ELF-1 (cell line): ENCODE data around the gene PARD3.
"Not testable (repeated sequence)": the region's sequence is repeated elsewhere in the genome, so short reads cannot be mapped to it uniquely, and the experiment has no call there.

Experiments
- DNase-seq: peaks from one replicate; pipeline ENCODE4 v3.0.0-alpha.2; 2016; ENCODE audit warnings: low read depth, low spot score

PARD3 gene

DNA sequence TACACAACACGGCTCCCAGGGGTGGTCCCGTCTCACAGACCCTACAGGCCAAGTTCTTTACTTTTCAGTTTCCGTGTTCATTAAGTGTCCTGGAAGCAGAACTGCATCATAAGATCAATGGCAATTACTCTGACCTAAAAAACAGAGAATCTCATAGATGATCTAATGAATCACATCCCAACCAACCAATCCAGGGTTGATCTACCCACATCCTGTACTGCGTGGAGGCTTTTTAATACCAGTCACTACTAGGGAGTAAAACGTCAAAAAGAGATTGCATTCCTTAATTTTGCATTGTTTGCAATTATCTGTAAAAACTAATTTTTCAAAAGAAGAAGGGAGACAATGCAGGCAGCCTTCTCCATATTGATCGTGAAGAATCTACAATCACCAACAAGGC lies 72.6 kb downstream of the PARD3 start:
- no peak for DNase-seq

DNA sequence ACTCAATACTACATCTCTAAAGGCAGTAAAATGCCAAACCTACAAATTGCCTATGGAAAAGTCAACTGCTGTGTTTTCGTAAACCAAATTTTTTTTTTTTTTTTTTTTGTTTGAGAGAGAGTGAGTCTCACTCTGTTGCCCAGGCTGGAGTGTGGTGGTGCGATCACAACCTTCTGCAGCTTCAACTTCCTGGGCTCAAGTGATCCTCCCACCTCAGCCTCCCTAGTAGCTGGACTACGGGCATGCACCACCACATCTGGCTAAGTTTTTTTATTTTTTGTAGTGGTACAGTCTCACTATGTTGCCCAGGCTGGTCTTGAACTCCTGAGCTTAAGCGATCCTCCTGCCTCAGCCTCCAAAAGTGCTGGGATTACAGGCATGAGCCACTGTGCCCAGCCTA lies 74.0 kb downstream of the PARD3 start:
- not testable (repeated sequence) for DNase-seq

DNA sequence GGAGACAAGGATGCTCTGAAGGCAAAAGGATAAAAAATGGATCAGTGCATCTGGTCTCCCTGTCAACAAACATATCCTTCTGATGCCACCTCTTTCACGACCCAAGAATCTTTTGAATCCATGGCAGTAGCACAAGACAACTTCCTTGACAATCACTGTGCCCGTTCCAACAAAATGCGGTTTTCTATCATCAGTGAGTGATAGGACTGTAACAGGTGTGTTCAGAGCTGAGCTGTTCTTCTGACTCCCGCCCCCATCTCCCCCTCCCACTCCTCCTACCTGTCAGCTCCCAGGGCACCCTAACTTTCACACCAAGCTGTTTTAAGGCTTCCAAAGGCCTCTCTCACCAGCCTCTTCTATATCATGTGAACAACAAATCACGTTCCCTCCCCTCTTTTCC lies 74.8 kb downstream of the PARD3 start:
- no peak for DNase-seq

DNA sequence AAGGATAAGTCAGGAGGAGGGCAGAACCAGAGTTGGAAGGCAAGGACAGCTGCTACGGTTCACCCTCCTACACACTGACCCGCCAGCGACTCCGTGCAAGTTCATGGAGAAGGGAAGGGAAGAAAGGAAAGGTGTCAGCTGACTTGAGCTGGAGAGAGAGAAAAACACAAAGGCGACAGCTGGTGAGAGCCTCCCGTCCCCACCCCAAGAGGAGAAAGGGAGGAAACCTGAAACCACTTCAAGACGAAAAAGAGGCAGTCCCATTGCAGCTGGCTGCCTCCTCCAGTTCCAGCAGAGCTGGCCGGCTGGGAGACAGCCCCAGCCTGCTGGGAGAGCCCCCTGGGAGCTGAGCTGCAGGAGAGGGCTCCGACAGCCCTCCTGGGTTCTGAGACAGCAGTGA lies 75.2 kb downstream of the PARD3 start:
- peak; percentile 92 for DNase-seq

DNA sequence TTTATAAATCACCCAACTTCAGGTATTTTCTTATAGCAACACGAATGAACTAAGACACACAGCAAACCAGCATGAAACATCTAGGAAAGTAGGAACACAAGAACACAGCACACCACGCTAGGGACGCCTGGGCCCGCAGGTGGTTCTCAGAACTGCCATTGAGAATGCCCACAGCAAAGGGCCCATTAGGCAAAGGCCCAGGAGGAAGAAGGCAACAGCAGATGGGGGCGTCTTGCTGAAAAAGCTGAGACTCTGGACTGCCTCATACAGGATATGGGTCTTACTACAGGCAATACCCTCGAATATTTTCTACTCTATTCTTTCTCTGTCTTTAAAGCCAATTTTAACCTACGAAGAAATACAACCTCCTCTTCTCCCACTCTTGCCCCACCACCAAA lies 77.3 kb downstream of the PARD3 start:
- no peak for DNase-seq

DNA sequence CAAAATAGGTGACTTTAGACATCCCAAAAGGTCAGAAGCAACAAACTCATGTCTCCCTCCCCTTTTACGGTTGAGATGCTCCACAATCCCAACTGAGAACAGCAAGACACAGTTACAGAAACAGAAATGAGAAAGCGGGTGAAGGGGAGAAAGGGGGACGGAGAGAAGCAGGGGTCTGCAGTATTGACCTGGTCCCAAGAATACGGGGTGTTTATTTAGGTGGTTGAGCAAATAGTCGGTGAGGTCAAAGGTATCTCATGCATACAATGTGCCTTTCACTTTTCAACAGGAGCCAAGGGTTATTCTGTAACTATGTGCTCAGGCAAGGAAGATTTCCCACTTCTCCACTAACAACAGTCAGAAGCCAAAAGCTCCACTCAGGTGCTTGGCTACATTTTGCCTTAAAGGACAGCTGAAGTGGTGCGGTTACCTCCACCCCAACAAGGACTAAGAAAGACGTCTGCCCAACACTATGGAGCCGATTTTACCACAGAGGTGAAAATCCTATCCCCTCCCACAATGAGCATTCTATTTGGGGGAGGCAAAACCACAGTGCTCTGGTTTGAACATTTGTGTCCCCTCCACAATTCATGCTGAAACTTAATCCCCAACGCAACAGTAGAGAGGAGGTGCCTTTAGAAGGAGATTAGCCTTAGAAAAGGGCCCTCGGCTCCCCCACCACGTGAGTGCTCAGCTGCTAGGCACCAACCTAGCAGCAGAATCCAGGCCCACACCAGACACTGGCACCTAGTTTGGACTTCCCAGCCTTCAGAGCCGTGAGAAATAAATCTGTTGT lies 77.9 kb downstream of the PARD3 start:
- DNase-seq = no peak

- DNase-seq = no peak
Observed at GRCh38 chr10:34734918-34735317, 80.2 kb downstream of the PARD3 start.

- DNase-seq = no peak
Observed at GRCh38 chr10:34732926-34733325, 82.2 kb downstream of the PARD3 start.

DNA sequence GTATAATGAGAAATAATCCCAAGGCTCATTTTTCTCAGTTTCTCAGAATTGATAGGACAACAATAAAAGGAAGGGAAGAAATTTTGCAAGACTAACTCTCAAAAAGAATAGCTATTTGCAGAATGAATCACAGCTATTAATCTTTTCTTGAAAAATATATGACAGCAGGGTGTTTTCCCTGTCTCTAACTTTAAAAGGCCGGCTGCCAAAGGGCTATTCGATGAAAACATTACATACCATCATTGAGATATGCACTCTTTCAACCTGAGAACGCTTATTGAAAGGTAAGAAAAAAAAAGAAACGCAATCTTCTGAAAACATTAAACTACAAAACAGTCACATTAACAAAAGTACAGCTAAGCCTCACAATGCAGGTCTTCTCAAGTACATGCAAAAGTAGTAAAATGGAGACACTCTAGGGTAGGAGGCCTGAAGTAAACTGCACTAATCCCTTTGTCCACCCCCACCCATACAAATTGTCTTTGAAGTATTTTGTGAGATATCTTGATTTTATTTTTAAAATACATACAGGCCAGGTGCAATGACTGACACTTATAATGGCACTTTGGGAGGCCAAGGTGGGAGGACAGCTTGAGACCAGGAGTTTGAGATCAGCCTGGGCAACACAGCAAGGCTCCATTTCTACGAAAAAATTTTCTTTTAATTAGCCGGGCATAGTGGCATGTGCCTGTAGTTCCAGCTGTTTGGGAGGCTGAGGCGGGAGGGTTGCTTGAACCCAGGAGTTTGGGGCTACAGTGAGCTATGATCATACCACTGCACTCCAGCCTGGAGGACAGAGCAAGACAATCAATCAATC lies 83.0 kb downstream of the PARD3 start:
- DNase-seq = no peak

DNA sequence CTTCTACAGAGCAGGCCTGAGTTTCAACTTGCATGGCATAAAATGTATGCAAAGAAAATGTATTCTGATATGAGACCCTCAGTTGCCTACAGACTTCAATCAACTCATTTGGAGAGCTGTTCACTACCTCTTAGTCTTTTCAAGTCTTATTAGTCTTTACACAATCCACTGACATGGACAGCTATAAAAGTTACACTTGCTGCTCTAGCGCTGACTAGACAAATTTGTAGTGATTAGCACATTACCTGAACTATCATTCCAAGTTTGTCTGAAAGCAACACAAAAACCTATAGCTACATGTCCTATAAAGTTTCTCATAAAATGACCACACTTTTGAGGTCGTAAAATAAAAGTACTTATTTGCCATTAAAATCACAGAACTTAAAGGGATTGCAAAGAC lies 83.9 kb downstream of the PARD3 start:
- no peak for DNase-seq

GRCh38 chr10:34730726-34731125 lies 84.4 kb downstream of the PARD3 start:
- no peak for DNase-seq

DNA sequence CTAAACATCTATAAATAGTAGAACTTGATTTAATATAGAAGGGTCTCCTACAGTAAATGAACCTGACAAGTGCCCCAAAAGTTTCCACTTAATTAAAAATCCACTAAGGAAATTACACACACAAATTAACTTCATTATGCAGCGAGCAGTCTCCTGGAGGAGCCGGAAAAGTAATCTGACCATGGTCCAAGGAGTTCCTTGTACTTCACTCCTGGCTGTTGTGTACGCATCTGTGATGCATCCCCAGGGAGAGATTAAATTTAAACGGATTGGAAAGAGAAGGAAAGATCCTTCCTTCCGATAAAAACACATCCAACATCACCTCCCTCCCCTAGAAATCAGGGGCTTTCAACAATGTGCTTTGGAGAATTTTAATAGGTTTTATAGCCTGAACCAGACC lies 85.5 kb downstream of the PARD3 start:
- DNase-seq = no peak

DNA sequence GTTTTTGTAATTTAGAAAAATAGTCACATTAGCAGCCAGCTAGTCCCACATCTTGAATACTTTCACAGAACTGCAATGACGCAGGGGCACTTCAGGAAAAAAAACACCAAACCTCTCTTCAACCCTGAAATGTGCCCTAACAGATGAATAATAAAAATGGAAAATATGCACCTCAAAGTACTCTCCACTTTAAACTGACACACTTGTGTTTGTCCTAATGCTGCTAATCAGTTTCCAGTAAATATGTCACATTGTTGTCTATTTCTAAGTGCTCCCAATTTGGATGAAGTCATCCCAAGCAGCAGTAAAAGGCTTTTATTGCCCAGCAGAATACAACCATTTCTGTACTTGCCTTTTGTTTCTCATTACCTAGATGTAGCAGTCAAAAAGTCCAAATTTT lies 86.7 kb downstream of the PARD3 start:
- DNase-seq = no peak

GRCh38 chr10:34727595-34728033 lies 87.5 kb downstream of the PARD3 start:
- DNase-seq = no peak

DNA sequence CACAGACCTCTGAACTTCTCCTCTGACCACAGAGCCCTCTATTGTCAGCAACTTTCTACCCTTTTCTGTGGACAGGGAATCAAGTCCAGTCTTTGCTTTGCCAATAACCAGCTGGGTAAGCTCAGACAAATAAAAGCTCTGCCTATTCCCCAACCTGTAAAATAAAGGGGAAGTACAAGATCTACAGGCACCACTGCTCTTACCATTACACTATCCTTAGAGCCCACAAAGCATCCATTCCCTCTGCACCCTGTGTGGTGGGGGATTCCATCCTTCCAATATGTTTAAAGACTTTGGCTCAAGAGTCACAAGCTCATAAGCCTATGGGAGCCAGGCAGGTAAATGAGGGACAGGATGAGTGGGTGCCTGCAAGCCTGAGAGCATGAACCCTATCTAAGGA lies 88.2 kb downstream of the PARD3 start:
- no peak for DNase-seq

GRCh38 chr10:34723750-34724149 lies 91.3 kb downstream of the PARD3 start:
- DNase-seq = peak; percentile 30

DNA sequence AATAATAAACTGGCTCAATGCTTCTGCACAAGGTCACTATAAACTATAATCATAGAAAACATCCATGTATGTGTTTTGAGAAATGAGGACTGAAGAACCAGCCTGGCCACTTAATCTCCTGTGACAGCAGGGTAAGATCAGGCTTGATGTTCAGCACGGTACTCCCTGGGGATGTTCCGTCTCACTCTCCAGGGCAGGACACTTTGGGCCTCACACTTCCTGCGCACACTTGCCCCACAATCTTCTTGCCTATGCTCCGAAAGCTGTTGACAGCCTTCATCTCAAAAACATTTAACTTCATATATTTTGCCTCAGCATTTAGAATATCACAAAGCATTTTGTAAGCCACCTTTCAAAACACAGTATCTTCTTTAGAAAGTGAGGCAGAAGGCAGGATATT lies 92.7 kb downstream of the PARD3 start:
- no peak for DNase-seq

DNA sequence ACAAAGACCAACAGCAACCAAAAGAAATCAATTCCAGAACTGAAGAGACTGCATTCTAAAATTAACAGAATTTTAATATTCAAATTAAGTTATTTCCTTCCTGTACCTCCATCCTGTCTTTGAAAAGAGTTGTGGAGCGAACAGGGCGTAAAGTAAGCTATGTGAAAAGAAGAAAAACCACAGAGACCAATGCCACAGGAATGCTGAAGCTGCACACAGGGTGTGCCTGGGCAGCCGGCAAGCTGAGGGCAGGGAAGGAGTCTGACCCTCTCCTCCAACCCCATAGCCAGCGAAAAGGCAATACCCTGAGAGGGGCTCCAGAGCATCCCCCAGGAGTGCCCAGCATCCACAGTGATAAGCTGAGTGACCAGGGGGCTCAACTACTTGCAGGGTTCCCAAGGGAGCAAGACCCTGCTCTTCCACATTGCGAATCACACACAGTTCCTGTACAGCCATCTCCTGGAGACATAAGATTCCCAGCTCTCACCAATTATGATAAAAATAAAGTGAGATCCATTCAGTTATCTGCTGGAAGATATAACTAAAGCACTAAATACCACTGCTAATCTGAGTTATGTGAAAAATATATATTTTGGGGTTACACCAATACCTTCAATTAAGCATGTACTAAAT lies 93.8 kb downstream of the PARD3 start:
- DNase-seq = no peak

DNA sequence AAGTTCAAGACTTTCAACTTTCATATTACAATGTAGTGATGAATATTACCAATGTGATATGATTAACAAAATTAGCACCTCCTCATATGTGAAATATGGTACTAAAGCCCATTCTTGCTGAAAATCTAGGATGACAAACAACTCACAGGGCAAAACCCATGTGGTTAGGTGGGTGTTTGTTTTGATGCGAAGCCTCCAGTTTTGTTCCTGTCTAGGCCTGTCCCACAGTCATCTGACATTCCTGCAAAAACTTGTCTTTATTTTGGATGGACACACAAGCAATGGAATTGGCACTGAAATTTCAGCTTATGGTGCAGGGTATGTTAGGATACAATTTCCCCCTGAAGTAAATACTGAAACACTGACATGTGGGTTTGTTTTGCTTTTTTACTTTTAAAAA lies 95.3 kb downstream of the PARD3 start:
- no peak for DNase-seq

- DNase-seq = no peak
Observed at GRCh38 chr10:34719328-34719727, 95.8 kb downstream of the PARD3 start.

DNA sequence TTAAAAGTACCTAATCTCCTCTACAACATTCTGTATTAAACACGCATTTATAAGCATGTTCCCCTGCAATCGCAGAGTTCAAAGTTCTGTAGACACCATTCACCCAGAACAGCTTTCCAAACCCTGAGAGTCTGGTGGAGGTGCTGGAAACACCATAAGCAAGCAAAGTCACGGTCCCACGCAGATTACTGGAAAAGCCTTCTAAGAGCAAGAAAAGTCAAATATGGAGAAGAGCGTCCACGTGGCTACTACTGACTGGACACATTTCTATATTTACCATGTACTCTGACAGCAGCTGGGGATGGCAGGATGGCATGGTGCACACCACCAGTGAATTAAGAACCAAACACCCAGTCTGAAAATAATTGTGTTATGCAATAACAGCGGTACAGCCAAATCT lies 97.7 kb downstream of the PARD3 start:
- no peak for DNase-seq

DNA sequence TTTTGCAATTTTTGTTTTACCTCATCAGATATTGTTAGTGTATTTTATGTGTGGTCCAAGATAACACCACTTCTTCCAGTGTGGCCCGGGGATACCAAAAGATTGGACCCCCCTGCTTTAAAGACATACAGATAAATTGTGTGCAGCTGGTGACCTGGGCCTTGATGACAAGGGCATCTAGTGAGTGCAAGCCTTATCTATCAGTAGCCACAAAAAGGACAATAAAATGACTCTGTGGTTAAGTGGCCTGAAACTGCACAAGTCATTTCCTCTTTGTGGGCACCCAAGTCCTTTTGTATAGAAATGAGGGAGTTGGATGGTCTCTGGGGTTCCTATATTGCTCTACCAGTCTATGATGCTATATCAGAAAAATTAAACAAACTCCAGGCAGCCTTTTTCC lies 98.1 kb downstream of the PARD3 start:
- DNase-seq = no peak

- no peak for DNase-seq
Observed at GRCh38 chr10:34716234-34716633, 98.9 kb downstream of the PARD3 start.
